Epithelial cell of proximal tubule (primary cell): Measurements from ENCODE around the gene FGF22. TPM values are rescaled to one million over a fixed set of nuclear protein-coding genes. Genes with fewer than 3 reads are reported as not detected.
"Not testable (repeated sequence)": the region's sequence is repeated elsewhere in the genome, so short reads cannot be mapped to it uniquely, and the experiment has no call there.

Experiments used
- DNase-seq: peaks from one replicate; pipeline ENCODE4 v3.0.0-alpha.2; 2011; ENCODE audit warnings: low read depth
- H3K4me3 ChIP-seq: 2 replicates; pipeline ENCODE4 v1.5.1; 2011; ENCODE audit warnings: low read depth, mild to moderate bottlenecking, low read length
- total RNA-seq: library from RNA; depleted of rRNA; stranded (reverse); fragments of >200 nt; gene quantifications from 2 replicates; pipeline ENCODE4 v1.2.3, GENCODE V29; 2015
- TF ChIP-seq, protein P1 (sequence below): conservative IDR thresholded peaks from 2 replicates; pipeline ENCODE4 v1.5.1; 2012; ENCODE audit warnings: low read depth, mild to moderate bottlenecking, low read length

Gene FGF22
- total RNA-seq, 1 donor from 2014 or later, result not detected

DNA sequence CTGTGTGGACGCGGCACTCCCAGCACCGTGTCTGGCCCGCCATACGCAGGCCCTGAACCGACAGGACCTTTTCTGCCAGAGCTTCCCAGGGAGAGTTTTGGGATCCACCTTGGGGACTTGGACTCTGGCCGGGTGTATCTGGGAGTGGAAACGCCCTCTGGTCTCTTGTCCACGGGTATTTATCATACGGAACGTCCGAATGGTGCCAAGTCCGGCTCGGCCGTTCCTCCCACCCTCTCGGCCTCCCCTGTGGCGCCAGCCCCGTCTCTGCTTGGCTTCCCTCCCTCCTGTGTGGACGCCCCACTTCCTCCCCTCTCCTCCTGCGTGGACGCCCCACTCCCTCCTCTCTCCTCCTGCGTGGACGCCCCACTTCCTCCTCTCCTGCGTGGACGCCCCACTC lies 37.9 kb upstream of the FGF22 start:
- DNase-seq, result no peak
- TF ChIP-seq, protein P1, sequence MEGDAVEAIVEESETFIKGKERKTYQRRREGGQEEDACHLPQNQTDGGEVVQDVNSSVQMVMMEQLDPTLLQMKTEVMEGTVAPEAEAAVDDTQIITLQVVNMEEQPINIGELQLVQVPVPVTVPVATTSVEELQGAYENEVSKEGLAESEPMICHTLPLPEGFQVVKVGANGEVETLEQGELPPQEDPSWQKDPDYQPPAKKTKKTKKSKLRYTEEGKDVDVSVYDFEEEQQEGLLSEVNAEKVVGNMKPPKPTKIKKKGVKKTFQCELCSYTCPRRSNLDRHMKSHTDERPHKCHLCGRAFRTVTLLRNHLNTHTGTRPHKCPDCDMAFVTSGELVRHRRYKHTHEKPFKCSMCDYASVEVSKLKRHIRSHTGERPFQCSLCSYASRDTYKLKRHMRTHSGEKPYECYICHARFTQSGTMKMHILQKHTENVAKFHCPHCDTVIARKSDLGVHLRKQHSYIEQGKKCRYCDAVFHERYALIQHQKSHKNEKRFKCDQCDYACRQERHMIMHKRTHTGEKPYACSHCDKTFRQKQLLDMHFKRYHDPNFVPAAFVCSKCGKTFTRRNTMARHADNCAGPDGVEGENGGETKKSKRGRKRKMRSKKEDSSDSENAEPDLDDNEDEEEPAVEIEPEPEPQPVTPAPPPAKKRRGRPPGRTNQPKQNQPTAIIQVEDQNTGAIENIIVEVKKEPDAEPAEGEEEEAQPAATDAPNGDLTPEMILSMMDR, result no peak

DNA sequence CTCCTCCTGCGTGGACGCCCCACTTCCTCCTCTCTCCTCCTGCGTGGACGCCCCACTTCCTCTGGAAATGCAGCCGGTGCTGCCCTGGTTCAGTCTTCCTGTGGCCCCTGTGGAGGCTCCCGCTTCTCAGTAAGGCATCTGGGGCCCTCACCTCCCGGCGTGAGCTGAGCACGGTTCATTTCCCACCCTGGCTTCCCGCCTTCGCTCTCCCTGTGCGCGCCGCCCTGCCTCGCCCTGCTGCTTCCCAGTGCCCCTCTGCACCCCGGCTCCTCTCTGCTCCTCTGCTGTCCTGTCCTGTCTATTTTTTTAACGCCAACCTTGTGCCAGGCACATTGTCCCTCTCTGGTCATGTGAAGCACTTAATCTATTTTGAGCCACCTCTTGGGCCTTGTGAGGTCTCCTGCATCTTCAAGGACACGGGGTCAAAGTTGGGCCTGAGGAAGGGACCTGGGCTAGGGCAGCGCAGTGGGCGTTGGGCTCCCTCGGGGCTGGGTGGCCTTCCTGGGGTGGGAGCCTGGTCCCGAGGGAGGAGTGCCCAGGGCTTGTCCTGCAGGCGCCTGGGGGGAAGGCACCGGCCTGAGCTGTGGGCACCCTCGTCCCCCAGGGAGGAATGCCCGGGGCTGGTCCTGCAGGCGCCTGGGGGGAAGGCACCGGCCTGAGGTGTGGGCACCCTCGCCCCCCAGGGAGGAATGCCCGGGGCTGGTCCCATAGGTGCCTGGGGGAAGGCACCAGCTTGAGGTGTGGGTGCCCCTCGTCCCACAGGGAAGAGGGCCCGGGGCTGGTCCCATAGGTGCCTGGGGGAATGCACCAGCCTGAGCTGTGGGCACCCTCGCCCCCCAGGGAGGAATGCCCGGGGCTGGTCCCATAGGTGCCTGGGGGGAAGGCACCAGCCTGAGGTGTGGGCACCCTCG lies 37.0 kb upstream of the FGF22 start:
- H3K4me3 ChIP-seq, result no peak overlapping the region
- TF ChIP-seq, protein P1, result no peak
- DNase-seq, result no peak

More for the DNA sequence above, 37.9 kb upstream of the FGF22 start:
- H3K4me3 ChIP-seq, result no peak overlapping the region

DNA sequence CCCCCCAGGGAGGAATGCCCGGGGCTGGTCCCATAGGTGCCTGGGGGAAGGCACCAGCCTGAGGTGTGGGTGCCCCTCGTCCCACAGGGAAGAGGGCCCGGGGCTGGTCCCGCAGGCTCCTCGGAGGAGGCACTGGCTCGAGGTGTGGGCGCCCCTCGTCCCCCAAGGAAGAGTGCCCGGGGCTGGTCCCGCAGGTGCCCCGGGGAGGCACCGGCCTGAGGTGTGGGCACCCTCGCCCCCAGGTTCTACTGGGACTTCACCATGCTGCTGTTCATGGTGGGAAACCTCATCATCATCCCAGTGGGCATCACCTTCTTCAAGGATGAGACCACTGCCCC lies 36.4 kb upstream of the FGF22 start:
- DNase-seq, H3K4me3 ChIP-seq: not testable (repeated sequence)

DNA sequence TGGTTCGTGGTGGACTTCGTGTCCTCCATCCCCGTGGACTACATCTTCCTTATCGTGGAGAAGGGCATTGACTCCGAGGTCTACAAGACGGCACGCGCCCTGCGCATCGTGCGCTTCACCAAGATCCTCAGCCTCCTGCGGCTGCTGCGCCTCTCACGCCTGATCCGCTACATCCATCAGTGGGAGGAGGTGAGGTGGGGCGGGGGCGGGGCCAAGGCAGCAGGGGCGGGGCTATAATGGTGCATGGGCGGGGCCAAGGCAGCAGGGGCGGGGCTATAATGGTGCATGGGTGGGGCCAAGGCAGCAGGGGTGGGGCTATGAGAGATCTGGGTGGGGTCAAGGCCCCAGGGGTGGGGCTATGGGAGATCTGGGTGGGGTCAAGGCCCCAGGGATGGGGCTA lies 35.9 kb upstream of the FGF22 start:
- DNase-seq, H3K4me3 ChIP-seq: not testable (repeated sequence)

DNA sequence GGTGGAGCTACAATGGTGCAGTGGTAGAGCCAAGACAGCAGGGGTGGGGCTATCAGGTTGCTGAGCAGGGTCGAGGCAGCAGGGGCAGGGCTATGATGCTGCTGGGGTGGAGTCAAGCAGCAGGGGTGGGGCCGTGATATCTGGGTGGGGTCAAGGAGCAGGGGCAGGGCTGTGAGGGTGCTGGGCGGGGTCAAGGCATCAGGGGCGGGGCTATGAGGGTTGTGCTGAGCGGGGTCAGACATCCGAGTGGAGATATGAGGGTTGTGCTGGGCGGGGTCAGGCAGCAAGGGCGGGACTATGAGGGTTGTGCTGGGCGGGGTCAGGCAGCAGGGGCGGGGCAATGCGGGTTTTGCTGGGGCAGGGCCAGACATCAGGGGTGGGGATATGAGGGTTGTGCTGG lies 35.3 kb upstream of the FGF22 start:
- TF ChIP-seq, protein P1, result no peak
- no peak for DNase-seq
- no peak overlapping the region for H3K4me3 ChIP-seq

DNA sequence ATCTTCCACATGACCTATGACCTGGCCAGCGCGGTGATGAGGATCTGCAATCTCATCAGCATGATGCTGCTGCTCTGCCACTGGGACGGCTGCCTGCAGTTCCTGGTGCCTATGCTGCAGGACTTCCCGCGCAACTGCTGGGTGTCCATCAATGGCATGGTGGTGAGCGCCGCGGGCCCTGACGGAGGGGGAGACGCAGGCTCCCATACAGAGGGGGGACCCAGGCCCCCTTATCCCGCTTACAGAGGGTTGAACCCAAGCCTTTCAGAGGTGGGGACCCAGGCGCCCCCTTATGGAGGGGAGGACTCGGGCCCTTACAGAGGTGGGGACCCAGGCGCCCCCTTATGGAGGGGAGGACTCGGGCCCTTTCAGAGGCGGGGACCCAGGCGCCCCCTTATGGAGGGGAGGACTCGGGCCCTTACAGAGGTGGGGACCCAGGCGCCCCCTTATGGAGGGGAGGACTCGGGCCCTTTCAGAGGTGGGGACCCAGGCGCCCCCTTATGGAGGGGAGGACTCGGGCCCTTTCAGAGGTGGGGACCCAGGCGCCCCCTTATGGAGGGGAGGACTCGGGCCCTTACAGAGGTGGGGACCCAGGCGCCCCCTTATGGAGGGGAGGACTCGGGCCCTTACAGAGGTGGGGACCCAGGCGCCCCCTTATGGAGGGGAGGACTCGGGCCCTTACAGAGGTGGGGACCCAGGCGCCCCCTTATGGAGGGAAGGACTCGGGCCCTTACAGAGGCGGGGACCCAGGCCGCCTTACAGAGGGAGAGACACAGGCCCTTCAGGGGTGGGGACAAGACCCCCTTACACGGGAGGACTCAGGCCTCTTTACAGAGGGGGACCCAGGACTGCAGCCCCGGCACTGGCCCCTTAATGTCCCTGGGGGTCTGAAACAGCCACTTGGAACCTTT lies 34.4 kb upstream of the FGF22 start:
- DNase-seq, H3K4me3 ChIP-seq: not testable (repeated sequence)

DNA sequence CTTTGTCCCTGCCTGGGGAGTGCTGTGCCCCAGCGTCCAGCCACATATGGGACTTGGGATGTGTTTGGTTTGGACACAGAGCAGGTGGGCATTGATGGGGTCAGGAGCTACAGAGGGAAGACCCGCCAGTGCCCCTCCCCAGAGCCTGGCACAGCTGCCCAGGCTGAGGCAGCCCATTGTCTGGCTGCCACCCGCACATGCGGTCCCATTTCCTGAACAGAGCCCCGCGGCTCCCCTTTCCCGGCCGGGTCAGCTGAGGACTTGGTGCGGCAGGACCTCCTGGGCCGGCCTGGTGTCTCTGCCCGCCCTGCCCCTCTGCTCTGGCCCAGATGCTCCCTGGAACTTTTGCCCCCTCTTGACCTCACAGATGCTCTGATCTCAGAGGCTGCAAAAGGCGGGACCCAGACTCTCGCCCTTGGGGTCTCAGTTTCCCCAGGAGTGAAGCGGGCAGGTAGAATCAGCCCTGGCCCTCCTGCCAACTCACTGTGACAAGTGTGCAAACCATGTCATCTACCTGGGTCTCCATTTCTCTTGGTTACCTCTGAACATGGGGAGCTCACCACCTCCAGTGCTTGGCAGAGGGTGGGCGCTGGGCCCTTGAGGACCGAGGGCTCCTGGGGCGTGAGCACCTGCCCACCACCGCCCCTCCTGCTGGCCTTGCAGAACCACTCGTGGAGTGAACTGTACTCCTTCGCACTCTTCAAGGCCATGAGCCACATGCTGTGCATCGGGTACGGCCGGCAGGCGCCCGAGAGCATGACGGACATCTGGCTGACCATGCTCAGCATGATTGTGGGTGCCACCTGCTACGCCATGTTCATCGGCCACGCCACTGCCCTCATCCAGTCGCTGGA lies 32.2 kb upstream of the FGF22 start:
- TF ChIP-seq, protein P1, result no peak
- no peak for DNase-seq
- H3K4me3 ChIP-seq, result no peak overlapping the region
